Type B pancreatic cell (in vitro differentiated cells): ENCODE measurements around the gene LRRC8D. TPM values are rescaled to one million over a fixed set of nuclear protein-coding genes. Genes with fewer than 3 reads are reported as not detected.
"Not testable (repeated sequence)": the region's sequence is repeated elsewhere in the genome, so short reads cannot be mapped to it uniquely, and the experiment has no call there.

Source experiments
- DNase-seq: peaks from one replicate; pipeline ENCODE4 v3.0.0; 2021; ENCODE audit warnings: mixed read lengths; ENCODE audit not compliant: unreplicated experiment; ENCODE audit errors: extremely low spot score
- H3K27ac Mint-ChIP-seq: 2 replicates; pipeline ENCODE4 v1.8.0; 2021; ENCODE audit warnings: mild to moderate bottlenecking, mixed read lengths
- H3K27me3 Mint-ChIP-seq: 2 replicates; pipeline ENCODE4 v1.8.0; 2021; ENCODE audit warnings: mixed read lengths
- H3K36me3 Mint-ChIP-seq: 2 replicates; pipeline ENCODE4 v1.8.0; 2021; ENCODE audit warnings: mixed read lengths
- H3K4me1 Mint-ChIP-seq: one replicate; pipeline ENCODE4 v1.8.0; 2021; ENCODE audit warnings: mixed read lengths; ENCODE audit not compliant: unreplicated experiment
- H3K4me3 Mint-ChIP-seq: 2 replicates; pipeline ENCODE4 v1.8.0; 2021; ENCODE audit warnings: mild to moderate bottlenecking, mixed read lengths
- H3K9me3 Mint-ChIP-seq: 2 replicates; pipeline ENCODE4 v1.8.0; 2021; ENCODE audit warnings: mixed read lengths
- total RNA-seq: library from RNA; stranded (reverse); gene quantifications from 2 replicates; pipeline ENCODE4 v1.2.1, GENCODE V29; 2021; ENCODE audit warnings: low replicate concordance
- TF ChIP-seq, protein P1 (sequence below): fragments of 200-600 bp; sonication (generic); conservative IDR thresholded peaks from 2 replicates; pipeline ENCODE4 v1.5.0; 2021; ENCODE audit warnings: antibody characterized with exemption, mild to moderate bottlenecking

Gene LRRC8D
- total RNA-seq, 1 donor from 2014 or later, result 31.1 TPM

DNA sequence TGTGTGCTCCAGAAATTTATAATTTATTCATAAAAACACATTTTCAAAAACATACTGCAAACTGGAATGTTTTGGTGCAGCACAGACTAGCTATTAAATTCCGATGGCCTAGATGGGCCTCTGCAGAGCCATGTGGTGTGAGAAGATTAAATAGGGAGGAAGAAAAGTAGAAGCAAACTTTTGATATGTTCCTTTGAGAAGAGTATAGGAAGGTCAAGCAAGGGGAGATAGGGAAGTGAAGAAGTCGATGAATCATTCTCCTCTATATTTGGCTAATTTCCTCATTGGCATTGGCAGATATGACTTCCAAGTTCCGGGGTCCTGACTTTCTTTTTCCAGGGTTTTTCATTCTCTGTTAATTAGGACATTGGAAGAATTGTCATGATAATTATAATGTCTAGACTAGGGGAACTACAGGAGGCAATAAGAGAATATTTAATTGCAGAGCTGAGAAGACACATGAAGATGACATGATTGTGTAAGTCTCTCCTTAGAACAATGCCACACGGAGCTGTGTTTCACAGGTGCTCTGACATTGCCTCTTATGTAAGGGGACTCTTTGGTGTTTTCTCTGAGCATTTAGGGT lies 154.8 kb downstream of the LRRC8D start:
- TF ChIP-seq, protein P1, sequence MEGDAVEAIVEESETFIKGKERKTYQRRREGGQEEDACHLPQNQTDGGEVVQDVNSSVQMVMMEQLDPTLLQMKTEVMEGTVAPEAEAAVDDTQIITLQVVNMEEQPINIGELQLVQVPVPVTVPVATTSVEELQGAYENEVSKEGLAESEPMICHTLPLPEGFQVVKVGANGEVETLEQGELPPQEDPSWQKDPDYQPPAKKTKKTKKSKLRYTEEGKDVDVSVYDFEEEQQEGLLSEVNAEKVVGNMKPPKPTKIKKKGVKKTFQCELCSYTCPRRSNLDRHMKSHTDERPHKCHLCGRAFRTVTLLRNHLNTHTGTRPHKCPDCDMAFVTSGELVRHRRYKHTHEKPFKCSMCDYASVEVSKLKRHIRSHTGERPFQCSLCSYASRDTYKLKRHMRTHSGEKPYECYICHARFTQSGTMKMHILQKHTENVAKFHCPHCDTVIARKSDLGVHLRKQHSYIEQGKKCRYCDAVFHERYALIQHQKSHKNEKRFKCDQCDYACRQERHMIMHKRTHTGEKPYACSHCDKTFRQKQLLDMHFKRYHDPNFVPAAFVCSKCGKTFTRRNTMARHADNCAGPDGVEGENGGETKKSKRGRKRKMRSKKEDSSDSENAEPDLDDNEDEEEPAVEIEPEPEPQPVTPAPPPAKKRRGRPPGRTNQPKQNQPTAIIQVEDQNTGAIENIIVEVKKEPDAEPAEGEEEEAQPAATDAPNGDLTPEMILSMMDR, result no peak
- Mint-ChIP-seq H3K4me1 (peaks cover 3% of the 10 kb centered on the region), H3K9me3 (no peaks in the 10 kb centered on the region), H3K4me3 (no peak overlapping the region), H3K27ac (no peak overlapping the region), H3K36me3 (no peaks in the 10 kb centered on the region), H3K27me3 (no peaks in the 10 kb centered on the region)
- no peak for DNase-seq

GRCh38 chr1:89978755-89979154 lies 157.9 kb downstream of the LRRC8D start:
- DNase-seq, result no peak
- Mint-ChIP-seq H3K36me3 (no peaks in the 10 kb centered on the region), H3K27me3 (no peaks in the 10 kb centered on the region), H3K27ac (no peak overlapping the region), H3K4me1 (peaks cover 3% of the 10 kb centered on the region), H3K9me3 (no peaks in the 10 kb centered on the region), H3K4me3 (no peak overlapping the region)
- TF ChIP-seq, protein P1, result no peak

- Mint-ChIP-seq H3K9me3 (no peaks in the 10 kb centered on the region), H3K4me1 (peaks cover 4% of the 10 kb centered on the region), H3K4me3 (no peak overlapping the region), H3K27me3 (no peaks in the 10 kb centered on the region), H3K36me3 (no peaks in the 10 kb centered on the region), H3K27ac (no peak overlapping the region)
- TF ChIP-seq, protein P1, result no peak
- DNase-seq, result no peak
Measured at GRCh38 chr1:89980605-89981004, 159.8 kb downstream of the LRRC8D start.

GRCh38 chr1:89982846-89983245 lies 162.0 kb downstream of the LRRC8D start:
- not testable (repeated sequence) for H3K9me3 Mint-ChIP-seq

DNA sequence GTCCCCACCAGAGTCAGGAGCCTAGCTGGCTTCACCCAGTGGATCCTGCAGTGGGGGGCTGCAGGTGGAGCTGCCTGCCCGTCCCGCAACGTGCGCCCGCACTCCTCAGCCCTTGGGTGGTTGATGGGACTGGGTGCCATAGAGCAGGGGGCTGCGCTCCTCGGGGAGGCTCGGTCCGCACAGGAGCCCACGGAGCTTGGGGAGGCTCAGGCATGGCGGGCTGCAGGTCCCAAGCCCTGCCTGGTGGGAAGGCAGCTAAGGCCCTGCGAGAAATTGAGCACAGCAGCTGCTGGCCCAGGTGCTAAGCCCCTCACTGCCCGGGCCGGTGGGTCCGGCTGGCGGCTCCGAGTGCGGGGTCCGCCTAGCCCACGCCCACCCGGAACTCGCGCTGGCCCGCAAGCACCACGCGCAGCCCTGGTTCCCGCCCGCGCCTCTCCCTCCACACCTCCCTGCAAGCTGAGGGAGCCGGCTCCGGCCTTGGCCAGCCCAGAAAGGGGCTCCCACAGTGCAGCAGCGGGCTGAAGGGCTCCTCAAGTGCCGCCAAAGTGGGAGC lies 163.8 kb downstream of the LRRC8D start:
- not testable (repeated sequence) for DNase-seq, H3K9me3 Mint-ChIP-seq, H3K27me3 Mint-ChIP-seq, H3K36me3 Mint-ChIP-seq, H3K27ac Mint-ChIP-seq, H3K4me3 Mint-ChIP-seq
- peaks cover 13% of the 10 kb centered on the region for H3K4me1 Mint-ChIP-seq

More at GRCh38 chr1:89982846-89983245, 162.0 kb downstream of the LRRC8D start:
- not testable (repeated sequence) for H3K27me3 Mint-ChIP-seq, H3K27ac Mint-ChIP-seq, H3K4me3 Mint-ChIP-seq, DNase-seq, H3K36me3 Mint-ChIP-seq
- peaks cover 13% of the 10 kb centered on the region for H3K4me1 Mint-ChIP-seq

DNA sequence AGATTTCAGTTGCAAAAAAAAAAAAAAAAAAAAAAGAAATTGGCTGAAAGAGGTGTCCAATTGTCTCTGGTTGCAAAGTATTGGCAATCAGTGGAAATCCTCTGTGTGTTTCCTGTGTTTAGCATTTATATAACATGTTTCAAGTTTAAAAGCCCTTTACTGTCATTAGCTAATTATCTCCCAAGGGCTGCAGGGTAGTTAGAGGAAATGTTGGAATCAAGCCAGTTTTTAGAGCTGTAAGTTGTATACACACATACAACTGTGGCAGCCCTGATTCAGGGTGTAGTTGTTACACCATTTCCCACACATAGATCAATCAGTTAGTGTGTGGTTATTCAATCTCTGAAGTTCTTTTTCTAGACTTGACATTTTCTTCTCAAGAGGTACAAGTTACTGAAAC lies 165.2 kb downstream of the LRRC8D start:
- no peak for DNase-seq
- Mint-ChIP-seq H3K36me3 (no peaks in the 10 kb centered on the region), H3K9me3 (no peaks in the 10 kb centered on the region), H3K4me1 (peaks cover 14% of the 10 kb centered on the region), H3K27ac (no peak overlapping the region), H3K27me3 (no peaks in the 10 kb centered on the region), H3K4me3 (no peak overlapping the region)
- TF ChIP-seq, protein P1, result no peak

Other genes with a start within 250 kb of the LRRC8D start
- gene LRRC8C, start 187.9 kb upstream of the LRRC8D start, total RNA-seq, result 1.00 and 5.2 TPM in 2 replicates
- gene ZNF326, start 174.1 kb downstream of the LRRC8D start, total RNA-seq, result 23.5 and 39.1 TPM in 2 replicates